ENCODE results near the gene POLR2M.

Gene POLR2M

DNA sequence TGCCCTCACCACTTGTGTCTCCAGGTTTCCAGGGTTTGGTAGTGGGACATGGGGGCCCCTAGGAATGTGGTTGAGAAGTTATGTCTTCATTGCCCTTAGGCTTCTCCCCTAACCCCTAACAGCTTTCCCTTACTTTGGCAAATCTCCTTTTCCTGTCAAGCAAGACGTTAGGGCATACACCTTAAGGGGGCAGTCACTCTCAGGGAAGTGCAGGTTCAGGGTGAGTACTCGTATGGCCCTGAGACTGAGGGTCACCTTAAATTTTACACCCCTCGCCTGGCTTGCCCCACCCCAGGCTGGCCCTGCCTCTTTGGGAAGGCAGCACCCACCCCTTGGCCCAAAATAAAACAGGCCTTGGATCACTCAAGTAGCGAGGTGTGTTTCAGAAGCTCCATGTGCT is 33.5 kb downstream of the POLR2M start:
- no peak for DNase-seq (ENCODE audit: low read depth)

DNA sequence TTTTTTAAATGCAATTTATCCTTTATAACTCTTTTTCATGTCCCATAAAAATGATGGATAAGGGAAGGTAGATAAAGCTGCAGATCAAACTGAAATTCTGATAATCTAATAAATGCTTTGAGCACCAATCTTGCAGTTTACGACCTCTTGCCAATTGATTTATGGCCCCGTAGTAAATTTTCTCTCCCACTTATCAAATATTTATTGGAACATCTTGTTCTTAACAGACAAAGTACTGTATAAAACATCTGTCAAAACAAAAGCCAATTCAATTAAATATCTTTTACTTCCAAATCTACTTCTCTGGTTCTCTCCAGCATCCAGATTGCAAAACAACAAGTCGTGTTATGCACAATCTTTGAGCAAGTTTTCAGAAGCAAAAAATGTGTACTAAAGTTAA is 34.6 kb downstream of the POLR2M start:
- no peak for DNase-seq (ENCODE audit: low read depth)

DNA sequence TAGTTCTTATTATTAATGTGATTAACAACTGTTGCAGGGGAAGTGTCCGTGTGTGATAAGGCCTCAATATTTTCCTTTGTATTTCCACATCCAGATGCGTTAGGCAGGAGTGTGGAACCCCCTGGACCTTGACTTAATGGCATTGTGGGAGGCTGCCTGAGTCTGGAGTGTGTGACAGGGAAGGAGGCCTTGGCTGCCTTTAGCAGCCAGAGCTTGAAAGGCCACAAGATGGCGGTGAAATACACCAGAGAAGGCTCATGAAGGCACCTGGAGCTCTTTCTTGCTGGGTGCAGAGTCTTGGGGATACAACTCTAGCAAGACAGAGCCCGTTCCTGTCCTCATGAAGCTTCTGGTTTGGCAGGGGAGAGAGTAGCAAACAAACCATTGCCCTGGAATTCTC is 36.9 kb downstream of the POLR2M start:
- DNase-seq (ENCODE audit: low read depth), result no peak

DNA sequence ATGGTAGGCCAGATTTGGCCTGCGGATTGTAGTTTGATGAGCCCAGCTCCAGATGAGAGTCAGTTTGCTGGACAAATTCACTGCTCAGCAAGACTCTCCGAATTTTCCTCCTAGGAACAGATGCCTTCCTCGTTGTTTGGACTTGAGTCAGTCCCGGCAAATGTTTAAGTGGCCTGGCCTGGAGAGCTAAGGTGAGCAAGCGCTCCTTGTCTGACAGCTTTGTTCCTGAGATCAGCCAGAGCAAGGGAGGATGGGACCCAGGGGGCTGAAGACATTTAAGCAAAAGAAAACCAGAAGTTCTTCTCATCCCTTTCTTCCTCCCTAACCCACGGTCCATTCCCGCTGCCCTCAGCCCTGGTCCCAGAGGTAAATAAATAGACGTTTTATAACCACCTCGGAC is 40.3 kb downstream of the POLR2M start:
- no peak for DNase-seq (ENCODE audit: low read depth)

DNA sequence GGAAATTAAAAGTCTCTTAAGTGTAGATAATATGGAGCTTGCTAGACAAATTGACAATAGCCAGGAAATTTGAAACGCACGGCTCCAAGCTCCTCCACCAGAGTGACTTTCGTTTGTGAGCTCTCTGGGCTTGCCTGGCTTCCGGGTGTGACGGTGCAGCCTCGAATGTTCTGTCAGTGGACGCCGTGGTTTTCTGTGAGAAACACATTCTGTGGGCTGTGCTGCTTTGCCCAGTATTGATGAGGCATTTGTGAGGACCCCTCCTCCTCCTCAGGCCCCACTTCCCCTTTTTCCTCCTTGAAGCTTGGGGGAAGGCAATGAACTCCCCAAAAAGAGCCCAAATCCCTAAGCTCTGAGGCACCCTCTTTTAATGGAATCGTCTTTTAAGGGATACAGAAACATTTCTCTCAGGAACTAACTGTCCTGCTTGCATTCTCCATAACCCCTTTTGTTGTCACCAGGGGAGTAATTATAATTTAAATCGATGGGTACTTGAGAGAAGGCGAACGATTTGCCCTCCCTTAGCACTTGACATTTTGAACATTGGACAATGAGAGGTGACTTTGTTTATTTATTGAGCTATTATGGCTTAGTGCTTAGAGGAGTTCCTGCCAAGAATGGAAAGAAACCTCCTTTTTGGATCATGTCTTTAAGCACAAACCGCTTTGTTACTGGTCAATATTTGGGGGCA is 40.8 kb downstream of the POLR2M start:
- no peak for DNase-seq (ENCODE audit: low read depth)

DNA sequence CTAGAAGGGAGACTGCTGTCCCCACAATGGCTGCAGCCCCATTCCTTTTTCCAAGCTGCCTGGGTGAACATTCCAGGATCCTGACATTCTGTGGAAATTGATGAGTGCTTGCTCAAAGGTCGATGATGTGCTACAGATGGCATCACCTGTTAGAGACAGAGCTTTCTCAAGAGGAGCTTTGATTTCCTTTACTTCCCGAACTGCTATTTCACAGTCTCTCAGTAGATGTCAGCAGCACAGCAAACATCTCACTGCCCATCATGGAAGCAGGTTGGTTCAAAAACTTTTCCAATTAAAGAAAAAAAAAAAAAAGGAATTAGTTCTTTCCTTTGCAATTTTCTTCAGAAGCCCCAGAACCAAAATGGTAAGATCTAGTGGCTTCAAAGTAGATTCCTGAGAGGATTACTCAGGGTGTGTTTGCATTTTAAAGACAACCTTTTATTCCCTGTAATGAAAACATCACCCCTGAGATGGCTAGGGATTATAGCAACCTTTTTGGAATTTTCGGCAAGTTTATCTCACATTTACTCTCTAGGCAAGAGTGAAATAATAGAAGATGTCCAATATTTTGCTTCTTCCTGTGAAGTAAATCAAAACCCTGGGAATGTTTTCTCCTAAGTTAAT is 44.8 kb downstream of the POLR2M start:
- DNase-seq (ENCODE audit: low read depth), result no peak

DNA sequence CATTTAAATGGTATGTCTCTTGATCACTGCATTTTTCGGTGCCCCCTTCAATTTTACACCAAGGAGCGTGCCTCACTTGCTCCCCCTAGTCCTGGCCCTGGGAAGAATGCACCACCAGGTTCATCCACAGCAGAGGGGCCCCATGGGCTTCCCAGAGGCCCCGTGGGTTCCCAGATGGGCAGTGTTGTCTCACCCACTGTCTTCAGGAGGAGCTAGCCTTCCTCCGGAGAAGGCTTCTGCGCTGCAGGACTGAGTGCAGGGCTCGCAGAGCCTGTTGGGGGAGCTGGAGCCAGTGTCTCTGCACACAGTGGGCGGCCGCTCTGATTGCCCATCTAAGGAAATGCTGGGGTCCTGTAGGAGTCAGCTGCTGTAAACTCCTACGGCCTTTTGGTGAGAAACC is 45.9 kb downstream of the POLR2M start:
- DNase-seq (ENCODE audit: low read depth), result no peak

DNA sequence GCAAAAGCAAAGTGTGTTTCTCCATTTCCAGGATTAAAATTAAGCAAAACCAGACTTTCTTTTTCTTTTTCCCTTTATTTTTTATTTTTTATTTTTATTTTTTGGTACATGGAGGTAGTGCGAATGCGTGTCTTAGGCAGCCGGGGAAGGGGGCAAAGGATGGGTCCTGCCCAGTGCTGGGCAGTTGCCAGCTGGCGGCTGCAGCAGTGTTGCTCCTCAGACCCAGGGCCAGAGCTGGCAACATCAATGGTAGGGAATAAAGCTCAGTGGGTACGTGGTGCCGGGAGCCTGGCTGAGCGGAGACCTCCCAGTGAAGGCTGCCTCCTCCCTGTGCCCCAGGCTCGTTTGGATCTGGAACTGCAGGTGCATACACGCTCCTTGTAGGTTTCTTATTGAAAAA is 46.3 kb downstream of the POLR2M start:
- no peak for DNase-seq (ENCODE audit: low read depth)

DNA sequence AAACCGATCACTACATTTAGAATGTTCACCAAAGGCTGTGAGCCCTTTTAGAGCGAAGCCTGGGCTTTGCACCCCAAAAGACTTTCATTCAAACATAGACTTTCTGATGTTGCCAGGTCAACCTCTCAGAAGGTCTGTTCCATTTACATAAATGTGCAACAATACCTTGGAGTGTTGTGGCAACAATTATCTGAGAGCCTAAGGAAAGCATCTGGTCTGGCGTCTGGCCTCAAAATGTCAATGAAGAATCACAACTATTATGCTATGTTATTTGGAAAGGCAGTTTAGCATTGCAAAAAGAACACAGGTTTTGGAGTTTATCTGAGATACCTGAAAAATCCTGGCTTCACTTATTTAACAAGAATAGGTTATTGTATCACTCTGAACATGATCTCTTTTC is 50.0 kb downstream of the POLR2M start:
- DNase-seq (ENCODE audit: low read depth), result no peak

DNA sequence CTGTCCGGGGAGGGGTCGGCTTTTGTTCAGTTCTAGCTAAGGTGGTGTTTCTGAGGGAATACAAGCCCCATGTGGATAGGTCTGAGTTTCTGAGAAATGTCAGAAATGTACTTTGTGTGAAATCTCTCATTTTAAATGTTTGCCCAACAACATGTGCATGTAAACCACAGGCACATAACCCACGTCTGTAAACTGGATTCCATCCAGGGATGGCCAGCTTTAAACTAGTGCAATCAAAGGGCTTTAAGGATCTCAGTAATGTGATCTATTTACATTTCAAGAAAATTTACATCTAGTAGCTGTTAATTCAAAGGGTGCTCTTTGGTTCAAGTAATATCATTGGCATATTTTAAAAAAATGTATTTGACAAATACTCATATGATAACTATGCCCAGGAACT is 52.0 kb downstream of the POLR2M start:
- no peak for DNase-seq (ENCODE audit: low read depth)

DNA sequence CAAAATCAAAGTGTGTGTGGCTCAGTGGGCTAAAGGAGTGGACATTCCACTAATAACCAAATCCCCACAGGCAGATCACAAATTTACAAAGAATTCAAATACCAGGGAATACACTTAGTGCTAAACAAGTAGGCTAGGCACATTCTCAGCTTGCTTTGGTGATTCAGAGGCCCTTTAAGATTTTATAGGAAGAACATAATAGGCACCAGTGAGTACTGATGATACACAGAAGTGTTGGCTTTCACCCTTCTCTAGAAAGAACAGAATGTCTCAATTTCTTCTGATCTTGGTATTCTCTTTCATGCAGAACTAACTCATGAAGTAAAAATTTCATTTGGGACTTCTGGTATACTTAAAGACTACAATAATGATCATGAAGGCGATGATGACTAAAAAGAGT is 55.0 kb downstream of the POLR2M start:
- DNase-seq (ENCODE audit: low read depth), result no peak

DNA sequence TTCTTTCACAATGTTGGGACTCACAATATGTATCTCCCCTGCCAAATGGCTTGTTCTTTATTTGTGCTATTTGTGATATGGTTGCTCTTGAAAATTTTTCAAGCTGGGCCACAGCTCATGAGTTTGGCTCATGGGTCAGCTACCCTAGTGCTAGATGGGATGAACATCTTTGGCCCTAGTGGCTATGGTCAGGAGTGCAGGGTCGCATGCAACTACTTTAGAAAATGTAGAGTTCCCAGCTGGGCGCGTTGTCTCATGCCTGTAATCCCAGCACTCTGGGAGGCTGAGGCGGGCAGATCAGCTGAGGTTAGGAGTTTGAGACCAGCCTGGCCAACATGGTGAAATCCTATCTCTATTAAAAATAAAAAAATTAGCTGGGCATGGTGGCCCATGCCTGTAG is 55.8 kb downstream of the POLR2M start:
- DNase-seq (ENCODE audit: low read depth), result no peak

DNA sequence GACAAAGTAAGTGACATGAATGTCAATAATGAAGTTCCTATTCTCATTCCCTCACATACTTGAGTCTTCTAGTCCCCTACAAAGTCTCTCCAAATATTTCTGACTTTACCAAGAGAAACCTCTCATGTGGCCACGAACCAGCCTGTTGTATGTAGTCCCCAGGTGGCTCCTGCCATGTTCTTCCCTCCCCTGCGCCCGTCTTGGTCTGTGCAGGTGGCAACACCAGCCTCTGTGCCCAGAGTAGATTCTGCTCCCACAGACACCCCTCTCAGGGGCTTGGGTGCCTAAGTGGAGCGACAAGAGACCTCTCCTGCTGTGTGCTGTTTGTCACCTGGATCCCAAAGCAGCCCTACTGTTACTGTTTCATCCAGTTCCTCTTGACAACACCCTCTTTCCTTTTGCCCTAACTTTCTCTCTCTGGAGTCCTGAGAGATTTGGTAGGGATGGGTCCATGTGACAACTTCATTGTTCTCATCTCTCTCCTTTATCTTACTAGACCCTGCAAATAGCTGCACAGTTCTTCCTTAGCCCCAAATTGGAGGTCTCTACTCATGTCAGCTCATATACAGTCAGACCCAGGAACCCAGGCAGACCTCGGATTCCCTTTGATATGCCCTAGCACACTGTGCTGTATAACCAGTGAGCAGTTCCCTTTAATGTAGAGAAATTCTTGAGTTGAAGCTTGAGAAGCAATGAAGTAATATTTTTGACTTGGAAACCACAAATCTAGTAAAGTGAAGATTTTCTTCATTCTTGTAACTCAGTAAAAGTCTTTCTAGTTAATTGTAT is 56.9 kb downstream of the POLR2M start:
- DNase-seq (ENCODE audit: low read depth), result no peak

Data from HS-27A (cell line).